Stimulated activated CD4-positive, alpha-beta T cell treated with anti-CD3 and anti-CD28 coated beads, TNF-alpha, amount 100 ng/mL, for 1 hour (primary cell): Measurements from ENCODE around the gene CALCOCO1.
"Not testable (repeated sequence)": the region's sequence is repeated elsewhere in the genome, so short reads cannot be mapped to it uniquely, and the experiment has no call there.

Source experiments
- DNase-seq, 3 donors: peaks; one replicate each; pipeline ENCODE4 v3.0.0-alpha.2; 2020; ENCODE audit warnings: low read depth in 3 of 3, low spot score in 1 of 3

Gene CALCOCO1

DNA sequence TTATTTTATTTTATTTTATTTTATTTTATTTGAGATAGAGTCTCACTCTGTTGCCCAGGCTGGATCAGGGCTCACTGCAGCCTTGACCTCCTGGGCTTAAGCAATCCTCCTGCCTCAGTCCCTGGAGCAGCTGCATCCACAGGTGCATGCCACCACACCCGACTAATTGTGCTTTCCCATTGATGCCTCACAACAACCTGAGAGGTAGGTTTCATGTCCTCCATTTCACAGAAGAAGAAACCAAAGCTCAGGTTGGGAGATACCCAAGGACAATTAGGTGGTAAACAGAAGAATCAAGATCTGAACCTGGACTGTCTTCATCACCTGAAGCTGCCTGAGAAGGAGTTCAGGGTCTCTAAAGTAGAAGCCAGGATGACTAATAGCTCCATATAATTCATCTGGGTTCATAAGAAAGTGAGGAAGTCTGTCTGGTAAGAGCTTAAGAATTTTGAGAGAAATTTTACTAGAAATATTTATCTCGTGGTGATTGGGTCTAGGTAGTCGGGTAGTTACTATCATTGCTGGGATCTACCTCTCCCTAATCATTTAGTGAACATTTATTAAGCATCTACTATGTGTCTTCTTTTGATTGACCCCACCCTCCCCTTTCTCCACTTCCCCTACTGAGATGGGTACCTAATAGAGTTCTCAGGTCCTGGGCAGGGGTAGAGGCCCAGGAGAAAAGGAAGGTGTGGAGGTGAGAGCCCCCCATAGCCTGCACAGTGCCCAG, 28.1 kb downstream of the CALCOCO1 start:
- DNase-seq, result no peak

DNA sequence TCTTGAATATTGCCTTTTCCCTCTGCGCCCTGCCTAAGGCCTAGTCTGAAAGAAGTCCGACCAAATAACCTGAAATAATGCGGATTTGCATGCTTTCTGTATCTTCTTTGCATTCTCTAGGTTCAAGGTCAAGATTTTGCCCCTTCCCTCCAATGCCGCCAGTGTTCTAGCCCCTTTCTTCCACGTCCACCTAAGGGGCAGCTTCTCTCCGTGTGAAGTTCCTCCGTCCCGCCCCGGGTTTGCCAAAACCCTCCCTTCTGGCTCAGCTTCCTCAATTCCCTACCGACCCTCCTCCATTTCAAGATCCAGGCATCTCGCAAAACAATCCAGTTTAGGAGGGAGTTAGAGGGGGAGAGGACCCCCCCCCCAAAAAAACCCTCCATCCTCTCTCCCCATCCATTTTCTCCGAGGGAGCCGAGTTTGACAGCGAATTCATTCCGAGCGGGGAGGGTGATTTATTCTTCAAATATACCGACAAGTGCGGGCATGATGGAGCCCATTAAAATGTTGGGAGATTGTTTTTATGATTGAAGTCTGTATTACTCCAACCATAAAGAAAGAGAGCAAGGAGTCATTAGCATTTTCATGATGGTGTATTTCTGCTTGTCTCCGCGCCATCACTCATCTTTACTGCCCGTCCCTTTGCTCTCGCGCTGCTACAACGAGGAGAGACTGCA, 30.5 kb downstream of the CALCOCO1 start:
- DNase-seq, result no peak

DNA sequence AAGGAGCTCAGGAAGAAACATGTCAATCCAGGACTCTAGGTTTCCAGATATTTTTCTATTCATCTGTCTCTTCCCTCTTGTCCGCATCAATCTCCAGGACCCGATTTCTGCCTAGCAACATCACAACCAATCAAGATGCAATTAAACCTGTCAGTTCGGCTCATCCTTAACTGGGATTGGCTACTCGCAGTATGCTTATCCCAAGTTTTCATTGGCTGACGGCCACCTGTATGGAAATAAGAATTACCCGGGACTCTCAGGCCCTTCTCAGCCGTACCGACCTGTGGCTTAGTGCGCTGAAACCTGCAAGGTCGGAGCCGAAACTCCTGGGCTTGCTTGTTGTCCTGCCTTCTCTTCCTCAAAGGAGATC, 31.0 kb downstream of the CALCOCO1 start:
- DNase-seq, result no peak

DNA sequence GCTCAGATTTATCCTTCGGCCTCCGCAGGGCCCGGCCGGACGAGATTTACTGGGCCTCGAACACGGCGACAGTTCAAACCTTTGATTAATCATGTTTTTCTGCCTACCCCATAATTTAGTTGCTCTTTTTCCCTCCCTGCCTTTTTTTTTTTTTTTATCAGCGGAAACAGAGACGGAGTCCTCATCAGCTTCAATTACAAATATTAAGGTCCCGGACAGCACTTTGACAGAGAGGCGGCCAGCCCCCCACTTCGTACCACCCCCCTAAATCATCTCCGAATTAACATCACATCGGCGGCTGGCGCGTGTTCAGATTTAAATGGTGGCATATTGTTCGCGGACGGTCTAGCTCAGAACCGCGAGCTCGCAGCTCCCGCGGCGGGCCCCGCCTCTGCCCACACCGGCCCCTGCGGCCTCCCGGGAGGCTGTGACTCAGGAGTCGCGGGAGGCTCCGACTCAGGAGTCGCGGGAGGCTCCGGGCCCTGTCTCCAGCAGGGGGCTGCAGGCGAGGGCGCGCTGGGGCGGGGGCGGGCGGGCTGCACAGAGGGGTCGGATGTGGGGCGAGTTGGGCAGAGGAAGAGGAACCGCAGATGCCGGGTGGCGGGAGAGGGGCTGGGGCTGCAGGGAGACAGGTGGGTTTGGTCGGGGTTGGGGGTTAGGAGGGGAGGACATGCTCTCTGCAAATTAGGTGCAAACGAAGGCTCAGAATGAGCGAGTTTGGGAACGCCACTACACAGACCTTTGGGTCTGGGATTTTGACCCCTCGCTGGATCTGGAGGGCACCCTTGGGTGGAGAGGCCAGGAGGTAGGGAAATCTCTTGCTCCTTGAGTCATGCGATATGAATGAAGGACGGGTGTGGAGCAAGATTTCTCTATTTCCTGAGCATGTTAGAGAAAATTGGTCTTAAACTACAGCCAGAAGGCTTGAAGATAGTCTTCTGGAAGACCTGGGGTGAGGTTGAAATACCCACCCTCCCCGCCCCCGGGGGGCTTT, 31.8 kb downstream of the CALCOCO1 start:
- peak in 1 of 3 donors; percentile 29 for DNase-seq

DNA sequence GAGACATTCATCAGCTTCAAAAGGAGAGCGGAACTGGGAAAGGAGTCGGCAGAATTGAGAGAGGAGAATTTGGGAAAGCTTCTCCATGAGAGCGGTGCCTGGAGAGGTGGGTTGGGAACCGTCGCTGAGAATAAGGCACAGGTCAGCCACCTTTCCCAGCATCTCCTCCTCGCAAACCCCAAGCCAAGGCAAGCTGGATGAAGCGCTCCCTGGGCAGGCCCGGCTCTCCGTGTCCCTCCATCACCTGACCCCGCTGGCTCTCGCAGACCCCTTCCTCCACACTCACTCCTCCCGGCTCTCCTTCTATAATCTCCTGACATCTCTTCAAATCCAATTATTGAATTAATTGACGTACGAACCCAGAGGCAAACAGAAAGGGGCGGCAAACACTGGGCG, 32.5 kb downstream of the CALCOCO1 start:
- DNase-seq, result no peak

DNA sequence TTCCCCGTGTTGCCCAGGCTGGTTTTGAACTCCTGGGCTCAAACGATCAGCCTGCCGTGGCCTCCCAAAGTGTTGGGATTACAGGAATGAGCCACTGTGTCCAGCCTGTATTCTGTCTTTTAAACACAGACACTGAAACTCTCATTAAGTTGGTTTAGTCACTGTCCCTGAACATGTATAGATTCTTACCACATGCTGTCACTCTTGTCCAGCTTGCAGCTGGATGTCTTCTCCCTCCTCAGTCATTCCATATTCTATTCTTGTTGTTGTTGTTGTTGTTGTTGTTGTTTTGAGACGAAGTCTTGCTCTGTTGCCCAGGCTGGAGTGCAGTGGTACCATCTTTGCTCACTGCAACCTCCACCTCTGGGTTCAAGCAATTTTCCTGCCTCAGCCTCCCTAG, 39.1 kb downstream of the CALCOCO1 start:
- DNase-seq, result no peak

DNA sequence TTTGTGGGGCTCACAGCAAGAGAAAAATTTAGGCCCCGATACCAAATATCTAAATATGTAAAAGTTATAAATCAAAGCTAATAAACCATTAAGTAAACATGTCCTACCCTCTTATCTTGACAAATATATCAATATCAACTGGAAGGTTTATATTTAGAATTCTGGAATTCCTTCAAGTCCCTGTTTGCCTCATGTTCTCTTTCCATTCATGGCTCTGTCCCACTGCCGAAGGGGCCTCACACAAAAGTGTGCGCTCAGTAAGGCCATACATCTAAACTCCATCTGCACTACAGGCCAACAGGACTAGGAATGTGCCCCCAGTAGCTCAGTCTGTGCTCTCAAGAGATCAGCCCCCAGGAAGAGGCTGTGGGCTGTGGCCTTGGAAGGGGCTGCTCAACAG, 40.8 kb downstream of the CALCOCO1 start:
- DNase-seq, result no peak

DNA sequence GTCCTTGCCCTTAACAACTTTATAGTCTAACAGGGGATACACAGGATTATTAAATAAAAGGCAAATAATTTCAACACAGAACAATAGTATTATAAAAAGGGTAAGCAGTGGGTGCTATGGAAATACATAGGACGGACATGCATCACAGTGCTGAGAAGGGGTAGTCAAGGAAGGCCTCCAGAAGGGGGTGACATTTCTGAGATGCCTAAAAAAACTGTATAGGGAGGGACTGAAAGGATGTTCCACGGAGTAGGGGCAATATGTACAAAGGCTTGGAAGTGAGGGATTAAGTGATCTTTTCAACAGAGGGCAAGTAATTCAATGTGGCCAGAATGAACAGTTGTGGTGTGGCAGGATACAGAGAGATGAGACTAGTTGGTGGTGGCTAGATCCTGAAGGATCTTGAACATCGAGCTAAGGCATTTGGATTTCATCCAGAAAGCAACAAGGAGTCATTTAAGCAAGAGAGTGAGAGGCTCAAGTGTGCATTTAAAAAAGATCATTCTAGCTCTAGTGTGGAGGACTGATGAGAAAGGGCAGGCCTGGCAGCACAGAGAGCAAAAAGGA, 42.5 kb downstream of the CALCOCO1 start:
- no peak for DNase-seq

DNA sequence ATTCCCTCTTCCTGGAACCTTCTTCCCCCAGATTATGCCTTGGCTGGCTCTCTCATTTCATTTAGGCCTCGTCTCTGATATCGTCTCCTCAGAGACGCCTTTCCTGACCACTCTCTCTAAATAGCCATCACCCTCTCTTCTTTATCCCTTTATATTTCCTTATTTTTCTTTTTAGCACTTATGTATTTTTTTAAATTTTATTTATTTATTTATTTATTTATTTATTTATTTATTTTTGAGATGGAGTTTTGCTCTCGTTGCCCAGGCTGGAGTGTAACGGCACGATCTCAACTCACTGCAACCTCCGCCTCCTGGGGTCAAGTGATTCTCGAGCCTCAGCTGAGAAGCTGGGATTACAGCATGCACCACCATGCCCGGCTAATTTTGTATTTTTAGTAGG, 43.3 kb downstream of the CALCOCO1 start:
- no peak for DNase-seq

DNA sequence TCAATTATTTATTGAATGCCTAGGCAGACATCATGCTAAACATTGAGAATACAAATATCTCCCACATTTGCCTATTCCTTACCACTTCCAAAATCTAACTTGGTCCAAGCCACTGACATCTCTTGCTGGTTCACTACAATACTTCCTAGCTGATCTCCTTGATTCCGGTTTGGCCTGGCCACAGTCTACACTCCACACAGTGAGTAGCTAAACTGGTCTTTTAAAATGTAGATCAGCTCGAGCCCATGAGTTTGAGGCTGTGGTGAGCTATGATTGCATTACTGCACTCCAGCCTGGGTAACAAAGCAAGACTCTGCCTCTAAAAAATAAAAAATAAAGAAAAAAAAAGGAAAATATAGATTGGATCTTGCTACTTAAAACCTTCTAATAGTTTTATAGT, 43.8 kb downstream of the CALCOCO1 start:
- DNase-seq, result no peak

DNA sequence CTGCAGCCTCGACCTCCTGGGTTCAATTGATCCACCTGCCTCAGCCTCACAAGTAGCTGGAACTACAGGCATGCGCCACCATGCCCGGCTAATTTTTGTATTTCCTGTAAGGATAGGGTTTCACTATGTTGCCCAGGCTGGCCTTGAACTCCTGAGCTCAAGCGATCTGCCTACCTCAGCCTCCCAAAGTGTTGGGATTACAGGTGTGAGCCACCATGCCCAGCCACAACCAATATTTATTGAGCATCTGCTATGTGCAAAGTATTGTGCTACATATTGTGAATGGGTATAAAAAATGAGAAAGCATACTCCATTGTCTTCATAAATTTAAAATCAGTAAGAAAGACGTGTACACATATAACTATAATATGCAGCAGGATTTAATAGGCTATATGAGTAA, 47.2 kb downstream of the CALCOCO1 start:
- not testable (repeated sequence) for DNase-seq

DNA sequence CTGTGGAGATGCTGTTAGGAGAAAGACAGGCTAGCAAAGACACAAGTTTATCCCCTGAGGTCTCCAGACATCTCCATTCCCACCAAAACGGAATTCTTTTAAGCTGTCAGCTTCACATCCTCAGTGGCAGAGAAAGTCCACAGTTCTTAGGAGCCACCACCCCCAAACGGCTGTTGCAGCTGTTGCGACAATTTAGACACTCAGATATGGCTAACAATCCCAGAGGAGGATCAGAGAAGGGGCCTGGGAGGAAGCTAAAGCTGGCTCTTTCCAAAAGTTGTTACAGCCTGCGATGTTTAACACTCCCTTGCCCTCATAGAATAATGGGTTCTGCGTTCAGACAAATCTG, 49.5 kb downstream of the CALCOCO1 start:
- DNase-seq, result no peak

DNA sequence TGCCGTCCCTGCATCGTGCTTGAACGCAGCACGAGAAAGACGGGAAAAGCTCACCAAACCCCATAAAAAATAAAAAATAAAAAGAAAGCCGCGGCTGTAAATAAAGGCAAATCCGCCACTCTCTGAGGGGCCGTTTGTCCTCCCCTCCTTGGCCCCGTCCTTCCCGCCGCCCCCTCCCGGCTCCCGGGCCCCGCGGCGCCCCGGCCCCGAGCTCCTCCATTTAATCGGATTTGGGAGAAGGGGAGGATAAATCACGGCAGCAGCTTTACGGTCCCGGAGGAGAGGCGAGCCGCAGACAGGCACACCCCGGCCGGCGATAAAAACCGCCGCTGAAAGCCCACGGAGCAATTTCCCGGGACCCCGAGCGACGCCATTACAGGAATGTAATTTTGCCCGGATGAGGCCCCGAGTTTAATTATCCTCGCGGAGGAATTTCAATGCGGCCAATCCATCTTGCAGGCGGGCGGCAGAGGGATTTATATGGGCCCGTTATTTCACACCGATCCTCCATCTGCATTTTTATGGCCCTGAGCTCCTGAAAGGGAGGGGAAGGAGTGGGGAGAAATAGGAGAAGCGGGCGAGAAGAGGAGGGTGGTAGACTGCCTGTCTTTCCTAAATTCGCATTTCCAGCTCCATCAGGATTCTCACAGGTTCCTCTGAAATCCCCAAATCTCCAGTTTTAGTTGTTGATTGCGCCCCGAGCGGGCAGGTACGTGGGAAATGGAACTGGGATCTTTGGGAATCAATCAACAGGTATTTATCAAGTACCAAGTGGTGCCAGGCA, 50.0 kb downstream of the CALCOCO1 start:
- no peak for DNase-seq

DNA sequence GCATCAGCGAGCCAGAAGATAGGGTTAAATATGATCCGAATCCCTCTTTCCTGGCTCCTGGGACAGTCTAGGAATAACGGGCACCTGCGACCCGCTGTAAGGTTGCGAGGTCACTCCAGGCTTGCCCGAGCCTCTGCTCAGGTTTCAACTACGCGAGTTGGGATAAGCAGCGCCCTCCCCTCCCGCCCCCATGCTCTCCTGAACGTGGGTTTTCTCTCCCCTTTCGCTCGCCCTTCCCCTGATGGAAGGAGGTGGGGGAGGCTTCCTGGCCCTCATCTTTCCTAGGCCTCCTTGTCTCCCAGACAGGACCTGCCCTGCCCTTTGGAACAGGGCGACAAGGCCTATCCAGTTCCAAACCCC, 50.6 kb downstream of the CALCOCO1 start:
- peak in 1 of 3 donors; percentile 24 for DNase-seq

DNA sequence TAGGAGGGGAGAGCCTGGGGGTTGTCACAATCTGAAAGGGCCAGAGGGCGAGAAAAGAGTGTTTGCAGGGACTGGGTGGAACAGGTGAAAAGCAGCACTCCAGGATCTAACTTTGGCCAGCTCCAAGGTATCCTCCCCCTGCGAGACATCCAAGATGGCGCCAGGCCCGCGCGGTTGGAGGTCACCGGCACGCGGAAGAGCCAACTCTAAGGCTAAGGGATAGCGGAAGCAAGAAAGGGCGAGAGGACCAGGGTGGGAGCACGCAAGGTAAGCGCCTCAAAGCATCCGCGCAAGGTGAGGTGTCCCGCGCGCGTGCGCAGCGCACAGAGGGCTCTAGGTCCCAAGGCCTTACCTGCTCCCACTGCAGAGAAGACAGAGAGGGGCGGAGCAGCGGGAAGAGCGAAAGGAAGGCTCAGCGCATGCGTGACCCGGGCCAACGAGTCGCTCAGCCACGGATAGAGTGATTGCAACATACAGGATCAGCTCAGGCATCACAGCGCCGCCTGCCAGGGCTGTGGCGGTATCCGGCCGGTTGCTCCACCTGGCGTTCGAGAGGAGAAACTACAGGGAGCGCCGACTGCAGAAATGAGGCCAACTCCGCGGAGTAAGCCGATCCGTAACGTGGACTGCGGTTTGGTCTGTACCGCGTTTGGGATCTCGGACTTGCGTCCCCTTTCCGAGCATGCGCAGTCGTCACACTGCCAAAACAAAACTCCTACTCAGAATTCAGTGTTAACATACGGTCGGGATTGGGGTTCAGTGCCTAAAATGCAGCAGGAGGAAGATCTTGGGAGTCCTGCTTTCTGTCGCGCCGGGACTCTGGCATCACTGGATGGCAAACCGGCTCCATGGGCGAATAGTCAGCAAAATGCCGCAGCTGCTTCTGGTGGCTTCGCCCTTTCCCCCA, 51.3 kb downstream of the CALCOCO1 start, which contains the start of gene ATP5MC2:
Gene ATP5MC2, minus strand, starts transcription at position 383 of the 907 bp plus-strand sequence. CDS start 3,469 bp downstream, outside the sequence.
- peak; percentile 91 to 96 (median 96) for DNase-seq

DNA sequence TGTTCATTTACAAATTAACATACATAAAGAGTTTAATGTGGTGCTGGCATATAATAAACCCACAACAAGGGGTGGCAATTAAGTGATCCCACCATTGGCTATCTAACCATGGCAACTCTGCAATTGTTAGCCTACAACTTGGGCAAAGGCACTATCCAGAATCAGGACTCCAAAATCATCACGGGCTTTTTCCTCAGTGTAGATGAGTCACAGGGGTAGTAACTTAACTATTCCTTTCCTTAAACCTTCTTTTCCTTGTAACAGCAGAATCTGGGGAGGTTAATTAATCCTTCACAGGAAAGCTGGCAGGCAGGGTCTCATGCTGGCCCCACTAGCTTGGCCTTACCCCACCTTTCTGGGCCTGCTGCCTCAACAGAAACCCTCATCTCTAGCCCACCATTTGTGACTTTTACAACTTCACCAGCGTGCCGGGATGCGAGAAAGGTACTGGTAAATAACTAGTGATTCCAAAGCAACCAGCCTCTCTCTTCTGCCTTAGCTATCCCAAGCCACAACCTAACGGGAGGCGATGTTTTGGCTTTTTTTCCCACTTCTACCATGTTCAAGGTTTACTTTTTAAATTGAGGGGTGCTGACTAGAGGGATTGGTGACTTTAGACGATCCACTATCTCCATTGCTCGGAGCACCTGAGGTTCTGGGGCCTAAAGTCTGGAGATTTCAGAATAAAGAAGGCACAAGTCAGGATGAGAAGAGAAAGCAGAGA, 52.1 kb downstream of the CALCOCO1 start:
- DNase-seq, result no peak

DNA sequence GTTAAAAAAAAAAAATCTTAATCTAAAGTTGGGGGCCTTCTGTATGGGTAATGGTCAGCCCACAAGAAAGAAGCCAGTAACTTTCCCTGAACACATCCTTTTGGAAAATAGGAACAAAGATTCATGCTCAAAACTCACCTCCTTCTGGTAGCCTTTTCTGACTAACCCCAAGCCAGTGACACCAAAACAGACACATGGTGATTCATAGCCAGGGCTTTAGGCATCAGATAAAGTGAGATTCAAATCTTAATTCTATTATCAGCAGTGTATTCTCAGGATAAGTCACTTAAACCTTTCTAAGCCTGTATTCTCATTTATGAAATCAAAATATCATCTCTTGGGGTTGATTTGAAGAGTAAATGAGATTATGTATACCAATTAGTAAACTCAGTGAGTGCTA, 56.3 kb downstream of the CALCOCO1 start:
- DNase-seq, result no peak

DNA sequence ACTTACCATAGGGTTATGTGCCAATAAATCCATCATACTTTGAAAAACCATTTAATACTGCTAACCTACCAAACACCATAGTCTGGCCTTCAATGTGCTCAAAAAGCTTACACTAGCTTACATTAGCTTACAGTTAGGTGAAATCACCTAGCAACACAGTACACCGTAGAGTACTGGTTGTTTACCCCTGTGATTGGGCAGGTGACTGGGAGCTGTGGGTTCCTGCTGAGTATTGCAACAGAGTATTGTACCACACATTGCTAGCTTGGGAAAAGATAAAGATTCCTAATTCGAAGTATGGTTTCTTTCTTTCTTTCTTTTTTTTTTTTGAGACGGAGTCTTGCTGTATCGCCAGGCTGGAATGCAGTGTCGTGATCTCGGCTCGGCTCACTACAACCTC, 56.9 kb downstream of the CALCOCO1 start:
- no peak for DNase-seq

DNA sequence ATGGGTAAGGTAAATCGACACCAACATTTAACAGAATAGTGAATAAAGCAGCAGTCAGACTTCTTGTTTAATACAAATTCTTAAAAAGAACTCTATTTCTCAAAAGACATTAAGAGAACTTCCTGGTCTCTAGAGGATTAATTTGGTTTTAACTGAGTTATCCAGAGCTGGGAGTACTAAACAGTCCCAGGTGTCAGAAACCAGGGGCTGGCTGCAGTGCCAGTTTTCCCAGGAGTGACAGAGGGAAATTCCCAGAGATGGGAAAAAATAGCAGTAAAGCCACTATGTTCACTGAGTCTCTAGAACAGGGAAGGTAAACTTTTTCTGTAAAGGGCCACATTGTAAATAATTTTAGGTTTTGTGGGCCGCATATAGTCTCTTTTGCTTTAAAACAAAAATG, 60.2 kb downstream of the CALCOCO1 start:
- no peak for DNase-seq
